Sigmoid colon (tissue), 4 donors: Measurements from ENCODE around the gene PBX3.

Experiments
- POLR2A ChIP-seq, 2 donors: fragments of 450-650 bp; IDR thresholded peaks; one replicate each; pipeline ENCODE4 v1.6.1; 2016; ENCODE audit warnings: antibody characterized with exemption in 2 of 2, mild to moderate bottlenecking in 2 of 2, moderate library complexity in 2 of 2
- POLR2AphosphoS5 ChIP-seq, 4 donors: sonication (generic); formaldehyde crosslinking; IDR thresholded peaks; one replicate each; pipeline ENCODE4 v1.6.1; 2017; ENCODE audit warnings: antibody characterized with exemption in 4 of 4
- TF ChIP-seq, protein P1 (sequence below), 4 experiments: fragments of 450-650 bp in 3 of 4; fragments of 200-600 bp in 1 of 4; IDR thresholded peaks; one replicate each; pipeline ENCODE4 v1.5.1; 2016 to 2019; ENCODE audit warnings: antibody characterized with exemption in 4 of 4, mild to moderate bottlenecking in 3 of 4, moderate library complexity in 2 of 4

DNA sequence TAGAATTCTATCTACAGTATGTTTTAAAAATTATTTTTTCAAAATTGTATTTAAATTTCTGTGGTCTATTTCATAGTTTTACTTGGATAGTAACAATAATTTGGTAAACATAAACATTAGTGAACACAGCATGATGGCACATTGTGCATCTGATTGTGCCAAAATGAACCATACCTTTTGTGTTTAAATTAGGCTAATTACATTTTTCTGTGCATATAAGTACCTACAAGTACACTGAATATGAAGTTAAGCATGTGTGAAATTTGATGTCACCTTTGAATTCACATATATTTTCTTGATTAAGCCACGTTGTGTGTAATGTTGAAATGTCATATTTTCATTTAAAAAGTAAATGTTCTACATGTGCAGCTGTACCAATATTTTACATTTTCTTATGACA is 13.4 kb downstream of the PBX3 start:
- TF ChIP-seq, protein P1, sequence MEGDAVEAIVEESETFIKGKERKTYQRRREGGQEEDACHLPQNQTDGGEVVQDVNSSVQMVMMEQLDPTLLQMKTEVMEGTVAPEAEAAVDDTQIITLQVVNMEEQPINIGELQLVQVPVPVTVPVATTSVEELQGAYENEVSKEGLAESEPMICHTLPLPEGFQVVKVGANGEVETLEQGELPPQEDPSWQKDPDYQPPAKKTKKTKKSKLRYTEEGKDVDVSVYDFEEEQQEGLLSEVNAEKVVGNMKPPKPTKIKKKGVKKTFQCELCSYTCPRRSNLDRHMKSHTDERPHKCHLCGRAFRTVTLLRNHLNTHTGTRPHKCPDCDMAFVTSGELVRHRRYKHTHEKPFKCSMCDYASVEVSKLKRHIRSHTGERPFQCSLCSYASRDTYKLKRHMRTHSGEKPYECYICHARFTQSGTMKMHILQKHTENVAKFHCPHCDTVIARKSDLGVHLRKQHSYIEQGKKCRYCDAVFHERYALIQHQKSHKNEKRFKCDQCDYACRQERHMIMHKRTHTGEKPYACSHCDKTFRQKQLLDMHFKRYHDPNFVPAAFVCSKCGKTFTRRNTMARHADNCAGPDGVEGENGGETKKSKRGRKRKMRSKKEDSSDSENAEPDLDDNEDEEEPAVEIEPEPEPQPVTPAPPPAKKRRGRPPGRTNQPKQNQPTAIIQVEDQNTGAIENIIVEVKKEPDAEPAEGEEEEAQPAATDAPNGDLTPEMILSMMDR (IDR thresholded peaks at IDR 0.05), result no peak
- TF ChIP-seq POLR2AphosphoS5 (IDR thresholded peaks at IDR 0.05) (no peak), POLR2A (IDR thresholded peaks at IDR 0.05) (no peak)
